HG03064 (cell line): Measurements from ENCODE around the gene SF3B3.
"Not testable (repeated sequence)": the region's sequence is repeated elsewhere in the genome, so short reads cannot be mapped to it uniquely, and the experiment has no call there.

Experiments used
- ATAC-seq: cut with Tn5 transposase; IDR thresholded peaks from one replicate; pipeline ENCODE4 v1.9.1; 2021; ENCODE audit warnings: low read depth; ENCODE audit not compliant: unreplicated experiment

The SF3B3 gene

GRCh38 chr16:70510216-70510615 is 13.4 kb upstream of the SF3B3 start:
- no peak for ATAC-seq

DNA sequence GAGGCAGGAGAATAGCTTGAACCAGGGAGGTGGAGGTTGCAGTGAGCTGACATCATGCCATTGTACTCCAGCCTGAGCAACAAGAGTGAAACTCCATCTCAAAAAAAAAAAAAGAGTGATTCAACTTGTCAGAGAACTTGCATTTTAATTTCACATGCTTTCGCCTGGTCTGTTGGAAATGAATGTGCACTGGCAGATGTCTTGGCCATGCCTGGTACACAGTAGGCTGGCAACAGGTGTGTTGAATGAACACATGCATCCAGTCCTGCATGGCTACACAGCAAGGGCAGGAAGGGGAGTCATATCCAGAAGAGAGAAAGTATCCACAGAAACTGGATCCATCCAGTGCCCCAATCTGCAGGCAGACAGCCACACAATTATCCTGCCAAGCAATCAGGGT is 11.8 kb upstream of the SF3B3 start:
- no peak for ATAC-seq

DNA sequence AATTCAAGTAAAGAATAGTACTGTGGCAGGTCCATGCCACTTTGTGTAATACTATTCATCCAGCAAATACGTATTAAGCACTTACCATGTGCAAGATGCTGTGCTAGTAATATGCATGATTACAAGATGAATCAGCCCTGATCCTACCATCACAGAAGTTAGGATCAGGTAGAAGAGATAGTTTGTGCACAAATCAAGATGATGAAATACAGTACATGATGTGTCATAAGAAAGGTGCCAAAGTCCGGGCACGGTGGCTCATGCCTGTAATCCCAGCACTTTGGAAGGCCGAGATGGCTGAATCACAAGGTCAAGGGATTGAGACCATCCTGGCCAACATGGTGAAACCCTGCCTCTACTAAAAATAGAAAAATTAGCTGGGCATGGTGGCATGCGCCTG is 11.2 kb upstream of the SF3B3 start:
- no peak for ATAC-seq

- no peak for ATAC-seq
These were observed 2.9 kb upstream of the SF3B3 start for GRCh38 chr16:70520612-70521297.

- ATAC-seq, result no peak
These were observed 1.2 kb upstream of the SF3B3 start for GRCh38 chr16:70522216-70523075.

GRCh38 chr16:70523076-70523742 is 407 bp upstream of the SF3B3 start, which contains the start of gene COG4:
COG4 (minus strand) TSS chr16:70523554; CDS start chr16:70523543, 11 bp downstream.
- peak; percentile 51 for ATAC-seq

GRCh38 chr16:70524399-70524825 is 796 bp downstream of the SF3B3 start:
- ATAC-seq, result not testable (repeated sequence)

DNA sequence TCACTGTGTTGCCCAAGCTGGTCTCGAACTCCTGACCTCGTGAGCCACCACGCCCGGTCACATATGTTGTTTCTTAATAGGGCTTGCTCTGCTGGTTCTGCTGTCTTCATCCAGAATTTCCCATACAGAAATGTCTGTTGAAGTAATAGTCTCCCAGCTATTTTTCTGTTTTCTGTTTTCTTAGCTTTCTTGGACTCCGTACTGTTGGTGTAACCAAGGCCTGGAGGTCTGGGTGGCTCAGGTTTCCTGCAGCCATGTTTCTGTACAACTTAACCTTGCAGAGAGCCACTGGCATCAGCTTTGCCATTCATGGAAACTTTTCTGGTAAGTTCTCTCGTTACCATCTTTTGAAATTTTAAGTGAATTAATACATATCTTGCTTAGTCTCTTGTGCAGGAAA is 2.8 kb downstream of the SF3B3 start:
- ATAC-seq, result no peak

GRCh38 chr16:70527315-70527996 is 3.8 kb downstream of the SF3B3 start:
- ATAC-seq, result no peak

- ATAC-seq, result no peak
These were observed 5.6 kb downstream of the SF3B3 start for GRCh38 chr16:70529051-70529777.

GRCh38 chr16:70529954-70530353 is 6.3 kb downstream of the SF3B3 start:
- not testable (repeated sequence) for ATAC-seq

GRCh38 chr16:70534971-70535370 is 11.4 kb downstream of the SF3B3 start:
- ATAC-seq, result no peak

GRCh38 chr16:70540994-70541393 is 17.4 kb downstream of the SF3B3 start:
- no peak for ATAC-seq

DNA sequence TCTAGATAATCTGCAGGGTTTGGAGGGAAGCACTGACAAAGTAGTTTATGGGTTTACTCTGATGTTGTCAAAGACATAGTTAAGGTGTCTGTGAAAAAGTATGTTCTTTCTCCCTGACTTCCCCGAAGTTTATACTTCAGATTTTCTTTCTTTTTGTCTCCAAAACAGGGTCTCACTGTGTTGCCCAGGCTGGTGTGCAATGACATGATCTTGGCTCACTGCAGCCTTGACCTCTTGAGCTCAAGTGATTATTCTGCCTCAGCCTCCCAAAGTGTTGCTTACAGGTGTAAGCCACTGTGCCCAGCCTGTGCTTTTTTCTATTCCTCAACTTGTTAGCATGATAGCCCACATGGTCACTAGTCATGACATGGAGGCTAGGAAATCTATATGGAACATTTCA is 20.9 kb downstream of the SF3B3 start:
- ATAC-seq, result no peak

DNA sequence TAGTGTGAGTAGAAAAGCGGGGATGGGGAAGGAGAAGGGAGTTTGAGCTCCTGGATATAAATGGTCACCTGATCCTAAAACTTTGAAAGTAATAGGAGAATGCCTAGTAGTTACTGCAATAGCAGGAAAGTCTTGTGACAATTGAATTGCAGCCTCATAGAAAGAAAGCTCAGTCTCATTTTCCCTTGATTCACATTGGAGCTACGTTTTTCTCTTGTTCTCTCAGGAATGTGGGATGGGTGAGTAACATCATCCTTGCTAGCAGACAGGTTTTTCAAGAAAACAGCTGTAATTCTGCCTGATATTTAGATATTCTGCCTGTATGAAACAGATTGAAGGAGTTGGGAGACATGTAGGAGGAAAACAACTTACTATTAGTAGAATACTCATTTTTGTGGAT is 25.3 kb downstream of the SF3B3 start:
- no peak for ATAC-seq

- no peak for ATAC-seq
These were observed 26.5 kb downstream of the SF3B3 start for GRCh38 chr16:70550082-70550481.

- no peak for ATAC-seq
These were observed 28.2 kb downstream of the SF3B3 start for GRCh38 chr16:70551788-70552187.

- no peak for ATAC-seq
These were observed 29.1 kb downstream of the SF3B3 start for GRCh38 chr16:70552675-70553074.

DNA sequence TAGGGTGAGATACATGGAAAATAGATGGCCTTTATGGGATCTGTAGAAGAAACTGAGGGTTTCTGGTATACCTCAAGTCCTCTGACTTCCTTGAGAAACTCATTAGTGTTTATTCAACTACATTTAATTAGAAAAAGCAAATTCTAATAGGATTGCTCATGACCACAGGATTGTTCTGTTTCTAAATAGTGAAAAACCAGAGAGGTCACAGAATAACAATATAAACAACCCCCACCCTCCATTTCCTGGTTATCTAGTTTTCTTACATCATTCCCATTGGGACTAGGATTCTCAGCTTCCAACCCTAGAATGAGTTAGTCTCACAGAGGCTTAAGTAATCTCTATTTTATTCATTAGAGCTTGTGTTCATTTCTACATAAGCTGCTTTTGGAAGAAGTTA is 30.0 kb downstream of the SF3B3 start:
- ATAC-seq, result no peak

- no peak for ATAC-seq
These were observed 32.4 kb downstream of the SF3B3 start for GRCh38 chr16:70556063-70556462.
